Measurements from ENCODE around the gene RITA1. TPM values are rescaled to one million over a fixed set of nuclear protein-coding genes. Genes with fewer than 3 reads are reported as not detected.

RITA1 gene
- total and polyA plus RNA-seq, 2 of the 4 experiments (the other 2 are of a cell fraction) = 14.2 to 14.7 TPM

DNA sequence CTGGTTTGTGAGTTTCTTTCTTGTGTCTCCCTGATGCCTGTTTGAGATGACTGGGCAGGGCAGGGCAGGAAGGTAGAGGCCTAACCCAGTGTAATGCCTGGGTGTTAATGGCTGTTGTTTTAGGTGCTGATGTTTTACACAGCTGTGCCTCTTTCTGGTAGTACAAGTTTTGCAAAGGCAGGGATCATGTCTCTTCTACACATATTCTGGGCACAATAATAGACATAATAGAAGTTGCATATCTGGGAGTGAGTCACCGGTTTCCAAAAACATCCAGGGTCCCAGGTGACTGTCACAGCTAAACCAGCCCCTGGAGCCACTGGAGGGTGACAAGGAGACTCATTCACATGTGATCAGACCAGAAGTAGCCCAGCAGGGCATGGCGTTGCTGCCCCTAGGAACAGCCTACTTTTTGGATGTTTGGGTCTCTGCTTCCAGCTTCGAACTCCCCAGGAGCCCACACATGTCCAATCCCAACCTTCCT lies 53.8 kb downstream of the RITA1 start:
- Histone ChIP-seq H3K9me3 (ENCODE audit: control insufficient read depth, insufficient read depth, low read length) (no peaks in the 10 kb centered on the region), H3K4ac (ENCODE audit: low read depth, low read length) (peak overlapping the region; percentile 31; the same call in 1 of the 2 replicates), H3K4me3 (ENCODE audit: insufficient read depth, low read depth, low read length) (no peak overlapping the region), H3K18ac (ENCODE audit: low read depth, low read length) (no peak overlapping the region), H3K9me1 (ENCODE audit: insufficient read depth, low read length) (peaks cover 25% of the 10 kb centered on the region), H2AK9ac (replicated peaks; ENCODE audit: low read depth, low read length, poor library complexity) (no peak overlapping the region), H3K9ac (ENCODE audit: low read depth, low read length) (no peak overlapping the region), H4K8ac (ENCODE audit: low read depth in 2 of 2, low read length in 2 of 2) (peak overlapping the region in 1 of 2 experiments; percentile 43; a peak in 1 of 4 replicates), H3K23ac (ENCODE audit: low read depth, low read length) (no peak overlapping the region; the same call in 1 of the 2 replicates), H4K91ac (ENCODE audit: insufficient read depth, low read depth, low read length) (0 out of 2 replicates have a peak overlapping the region, but pooled peaks have one; percentile 47), H3K36me3 (ENCODE audit: control insufficient read depth, insufficient read depth, low read length) (no peaks in the 10 kb centered on the region; the same call in 1 of the 2 replicates), H4K20me1 (ENCODE audit: insufficient read depth, low read length) (peaks cover 7% of the 10 kb centered on the region; the same call in 1 of the 2 replicates), H3K4me2 (ENCODE audit: low read depth, low read length) (no peak overlapping the region), H3K56ac (ENCODE audit: extremely low read depth, insufficient read depth, low read length) (no peak overlapping the region), H3K14ac (replicated peaks; ENCODE audit: low read depth, low read length) (0 out of 2 replicates have a peak overlapping the region, but pooled peaks have one; percentile 67), H3K4me1 (ENCODE audit: control insufficient read depth, insufficient read depth, low read length) (peaks cover 20% of the 10 kb centered on the region), H4K5ac (ENCODE audit: low read depth, low read length) (no peak overlapping the region), H2BK120ac (ENCODE audit: low read depth, low read length) (no peak overlapping the region), H3K27me3 (ENCODE audit: control insufficient read depth, insufficient read depth, low read length) (no peaks in the 10 kb centered on the region), H2BK20ac (ENCODE audit: low read depth, low read length) (0 out of 2 replicates have a peak overlapping the region, but pooled peaks have one; percentile 43), H2AK5ac (ENCODE audit: low read depth, low read length) (peak overlapping the region; percentile 56; the same call in 1 of the 2 replicates), H2BK15ac (ENCODE audit: low read depth, low read length) (no peak overlapping the region), H2BK5ac (ENCODE audit: low read depth, low read length, poor library complexity, severe bottlenecking) (no peak overlapping the region), H3K27ac (ENCODE audit: insufficient read depth, low read length) (no peak overlapping the region), H3K79me1 (ENCODE audit: low read depth in 1 of 2, low read length in 2 of 2) (peaks cover 0 to 20% of the 10 kb centered on the region in 2 experiments; a peak in 2 of 4 replicates), H2AFZ (replicated peaks; ENCODE audit: low read length, poor library complexity) (no peak overlapping the region)
- ChIA-PET CTCF (interaction anchor here (1.1 kb wide), 1 partner anchor 10 kb away, joined by 3 read pairs; no protein-coding TSS in a partner anchor), POLR2A (ENCODE audit: unreplicated experiment) (interaction anchor here (0.5 kb wide), 1 partner anchor 96 kb away, joined by 3 read pairs; no protein-coding TSS in a partner anchor)
- dilution Hi-C loops (cut with HindIII; ENCODE audit: low sequenced_read_pairs, unreplicated experiment) = no loop called here
- no peak for DNase-seq
- ATAC-seq (ENCODE audit: low read depth) = no peak
- no CpG with 5 or more reads among the region's 3 CpGs for WGBS, 2 experiments (ENCODE audit: extremely low coverage in 2 of 2, insufficient read length in 1 of 2)
- TF ChIP-seq, protein P1, sequence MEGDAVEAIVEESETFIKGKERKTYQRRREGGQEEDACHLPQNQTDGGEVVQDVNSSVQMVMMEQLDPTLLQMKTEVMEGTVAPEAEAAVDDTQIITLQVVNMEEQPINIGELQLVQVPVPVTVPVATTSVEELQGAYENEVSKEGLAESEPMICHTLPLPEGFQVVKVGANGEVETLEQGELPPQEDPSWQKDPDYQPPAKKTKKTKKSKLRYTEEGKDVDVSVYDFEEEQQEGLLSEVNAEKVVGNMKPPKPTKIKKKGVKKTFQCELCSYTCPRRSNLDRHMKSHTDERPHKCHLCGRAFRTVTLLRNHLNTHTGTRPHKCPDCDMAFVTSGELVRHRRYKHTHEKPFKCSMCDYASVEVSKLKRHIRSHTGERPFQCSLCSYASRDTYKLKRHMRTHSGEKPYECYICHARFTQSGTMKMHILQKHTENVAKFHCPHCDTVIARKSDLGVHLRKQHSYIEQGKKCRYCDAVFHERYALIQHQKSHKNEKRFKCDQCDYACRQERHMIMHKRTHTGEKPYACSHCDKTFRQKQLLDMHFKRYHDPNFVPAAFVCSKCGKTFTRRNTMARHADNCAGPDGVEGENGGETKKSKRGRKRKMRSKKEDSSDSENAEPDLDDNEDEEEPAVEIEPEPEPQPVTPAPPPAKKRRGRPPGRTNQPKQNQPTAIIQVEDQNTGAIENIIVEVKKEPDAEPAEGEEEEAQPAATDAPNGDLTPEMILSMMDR (conservative IDR thresholded peaks at IDR 0.05; ENCODE audit: low read depth, low read length) = no peak
- TF ChIP-seq MXI1 (IDR thresholded peaks at IDR 0.05; ENCODE audit: borderline replicate concordance, low read depth, low read length) (no peak), RAD21 (IDR thresholded peaks at IDR 0.05; ENCODE audit: low read length) (no peak), MAZ (IDR thresholded peaks at IDR 0.05; ENCODE audit: borderline replicate concordance, low read depth, low read length) (no peak), MAFK (IDR thresholded peaks at IDR 0.05; ENCODE audit: low read depth, low read length) (no peak), RCOR1 (IDR thresholded peaks at IDR 0.05; ENCODE audit: insufficient replicate concordance, low read length) (no peak), CEBPB (IDR thresholded peaks at IDR 0.05; ENCODE audit: low read depth, low read length) (no peak), RFX5 (IDR thresholded peaks at IDR 0.05; ENCODE audit: low read depth, low read length) (no peak), BHLHE40 (IDR thresholded peaks at IDR 0.05; ENCODE audit: low read depth, low read length) (no peak), SMC3 (IDR thresholded peaks at IDR 0.05; ENCODE audit: low read depth, low read length) (no peak), CHD1 (IDR thresholded peaks at IDR 0.05; ENCODE audit: low read depth, low read length) (no peak), FOS (IDR thresholded peaks at IDR 0.05; ENCODE audit: low read depth, low read length) (no peak), NFE2L2 (IDR thresholded peaks at IDR 0.05; ENCODE audit: low read depth, low read length) (no peak), POLR2A (IDR thresholded peaks at IDR 0.05; ENCODE audit: low read depth, low read length) (no peak)
- TF ChIP-seq, protein P2, sequence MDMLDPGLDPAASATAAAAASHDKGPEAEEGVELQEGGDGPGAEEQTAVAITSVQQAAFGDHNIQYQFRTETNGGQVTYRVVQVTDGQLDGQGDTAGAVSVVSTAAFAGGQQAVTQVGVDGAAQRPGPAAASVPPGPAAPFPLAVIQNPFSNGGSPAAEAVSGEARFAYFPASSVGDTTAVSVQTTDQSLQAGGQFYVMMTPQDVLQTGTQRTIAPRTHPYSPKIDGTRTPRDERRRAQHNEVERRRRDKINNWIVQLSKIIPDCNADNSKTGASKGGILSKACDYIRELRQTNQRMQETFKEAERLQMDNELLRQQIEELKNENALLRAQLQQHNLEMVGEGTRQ (IDR thresholded peaks at IDR 0.05; ENCODE audit: low read depth, low read length) = no peak
- TF ChIP-seq, protein P3, sequence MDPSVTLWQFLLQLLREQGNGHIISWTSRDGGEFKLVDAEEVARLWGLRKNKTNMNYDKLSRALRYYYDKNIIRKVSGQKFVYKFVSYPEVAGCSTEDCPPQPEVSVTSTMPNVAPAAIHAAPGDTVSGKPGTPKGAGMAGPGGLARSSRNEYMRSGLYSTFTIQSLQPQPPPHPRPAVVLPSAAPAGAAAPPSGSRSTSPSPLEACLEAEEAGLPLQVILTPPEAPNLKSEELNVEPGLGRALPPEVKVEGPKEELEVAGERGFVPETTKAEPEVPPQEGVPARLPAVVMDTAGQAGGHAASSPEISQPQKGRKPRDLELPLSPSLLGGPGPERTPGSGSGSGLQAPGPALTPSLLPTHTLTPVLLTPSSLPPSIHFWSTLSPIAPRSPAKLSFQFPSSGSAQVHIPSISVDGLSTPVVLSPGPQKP (IDR thresholded peaks at IDR 0.05; ENCODE audit: borderline replicate concordance, low read depth, low read length) = no peak
- in situ Hi-C loops (cut with MboI; ENCODE audit: low sequenced_read_pairs) = no loop called here
- BruUV-seq (replicated peaks) = no TSS peak
- intact Hi-C loops (cut with micrococcal nuclease) = no loop called here

Data from IMR-90 (cell line).